ENCODE data around the gene FITM1.

Gene FITM1

GRCh38 chr14:24162093-24162492, 31.6 kb downstream of the FITM1 start:
- DNase-seq, result no peak

- DNase-seq, result no peak
Observed at GRCh38 chr14:24164518-24164991, 34.1 kb downstream of the FITM1 start.

- DNase-seq, result no peak
Observed at GRCh38 chr14:24165785-24166184, 35.3 kb downstream of the FITM1 start.

GRCh38 chr14:24167469-24168114, 37.1 kb downstream of the FITM1 start:
- DNase-seq, result no peak

- peak; percentile 83 for DNase-seq
Observed at GRCh38 chr14:24171422-24172260, 41.2 kb downstream of the FITM1 start, which contains the start of gene REC8. Gene REC8 (plus strand): TSS chr14:24172080. CDS start chr14:24172553, 473 bp downstream.

- DNase-seq, result no peak
Observed at GRCh38 chr14:24172261-24172860, 41.9 kb downstream of the FITM1 start.

GRCh38 chr14:24172871-24173281, 42.4 kb downstream of the FITM1 start:
- DNase-seq, result no peak

GRCh38 chr14:24176599-24176998, 46.1 kb downstream of the FITM1 start:
- no peak for DNase-seq

- DNase-seq, result no peak
Observed at GRCh38 chr14:24177041-24177825, 46.8 kb downstream of the FITM1 start.

GRCh38 chr14:24177891-24178290, 47.4 kb downstream of the FITM1 start:
- DNase-seq, result no peak

- no peak for DNase-seq
Observed at GRCh38 chr14:24178399-24179178, 48.1 kb downstream of the FITM1 start.

GRCh38 chr14:24179294-24179960, 49.0 kb downstream of the FITM1 start:
- no peak for DNase-seq

- no peak for DNase-seq
Observed at GRCh38 chr14:24179961-24180796, 49.7 kb downstream of the FITM1 start.

- DNase-seq, result no peak
Observed at GRCh38 chr14:24181371-24182077, 51.1 kb downstream of the FITM1 start.

Data from activated gamma-delta T cell treated with Interleukin-2 at 50 U/mL for 16 hours (primary cell).